Gastrocnemius medialis (tissue), 4 donors: ENCODE measurements around the gene VASH1.

ENCODE experiments used
- POLR2A ChIP-seq, 2 donors: fragments of 450-650 bp; IDR thresholded peaks; one replicate each; pipeline ENCODE4 v1.6.1; 2017; ENCODE audit warnings: antibody characterized with exemption in 2 of 2, mild to moderate bottlenecking in 2 of 2, moderate library complexity in 2 of 2
- TF ChIP-seq, protein P1 (sequence below), 5 experiments: fragments of 450-650 bp in 3 of 5; fragments of 200-600 bp in 2 of 5; sonication (generic) in 2 of 5; IDR thresholded peaks in 4 of 5; conservative IDR thresholded peaks in 1 of 5; 1 replicate in 4 of 5; 2 replicates in 1 of 5; pipeline ENCODE4 v1.5.1; 2016 to 2019; ENCODE audit warnings: antibody characterized with exemption in 5 of 5, mild to moderate bottlenecking in 3 of 5, moderate library complexity in 3 of 5

DNA sequence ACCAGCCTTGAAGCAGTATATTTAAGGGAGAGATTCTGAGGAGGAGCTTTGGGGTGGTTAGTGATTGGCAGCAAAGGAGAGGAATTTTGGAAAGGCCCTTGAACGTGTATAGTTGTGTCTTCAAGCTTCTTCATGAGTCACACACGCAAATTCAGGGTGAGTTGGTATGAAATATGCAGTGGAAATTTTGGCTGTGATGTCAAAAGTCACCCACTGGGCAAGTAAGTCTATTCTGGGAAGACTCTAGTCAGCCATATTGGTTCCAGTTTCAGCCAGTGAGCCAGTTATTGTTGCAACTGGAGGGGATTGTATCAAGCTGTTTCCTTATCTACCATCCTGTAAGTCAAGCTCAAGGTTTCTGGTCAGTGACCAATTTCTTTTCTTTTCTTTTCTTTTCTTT, 32.0 kb upstream of the VASH1 start:
- TF ChIP-seq POLR2A (IDR thresholded peaks at IDR 0.05) = no peak
- TF ChIP-seq, protein P1, sequence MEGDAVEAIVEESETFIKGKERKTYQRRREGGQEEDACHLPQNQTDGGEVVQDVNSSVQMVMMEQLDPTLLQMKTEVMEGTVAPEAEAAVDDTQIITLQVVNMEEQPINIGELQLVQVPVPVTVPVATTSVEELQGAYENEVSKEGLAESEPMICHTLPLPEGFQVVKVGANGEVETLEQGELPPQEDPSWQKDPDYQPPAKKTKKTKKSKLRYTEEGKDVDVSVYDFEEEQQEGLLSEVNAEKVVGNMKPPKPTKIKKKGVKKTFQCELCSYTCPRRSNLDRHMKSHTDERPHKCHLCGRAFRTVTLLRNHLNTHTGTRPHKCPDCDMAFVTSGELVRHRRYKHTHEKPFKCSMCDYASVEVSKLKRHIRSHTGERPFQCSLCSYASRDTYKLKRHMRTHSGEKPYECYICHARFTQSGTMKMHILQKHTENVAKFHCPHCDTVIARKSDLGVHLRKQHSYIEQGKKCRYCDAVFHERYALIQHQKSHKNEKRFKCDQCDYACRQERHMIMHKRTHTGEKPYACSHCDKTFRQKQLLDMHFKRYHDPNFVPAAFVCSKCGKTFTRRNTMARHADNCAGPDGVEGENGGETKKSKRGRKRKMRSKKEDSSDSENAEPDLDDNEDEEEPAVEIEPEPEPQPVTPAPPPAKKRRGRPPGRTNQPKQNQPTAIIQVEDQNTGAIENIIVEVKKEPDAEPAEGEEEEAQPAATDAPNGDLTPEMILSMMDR (IDR thresholded peaks at IDR 0.05 in 4 of 5, conservative IDR thresholded peaks at IDR 0.05 in 1 of 5) = no peak
